Effector CD4-positive, alpha-beta T cell (primary cell): ENCODE results near the gene PIK3R5.
"Not testable (repeated sequence)": the region's sequence is repeated elsewhere in the genome, so short reads cannot be mapped to it uniquely, and the experiment has no call there.

Source experiments
- DNase-seq: peaks from one replicate; pipeline ENCODE4 v3.0.0-alpha.2; 2020

The PIK3R5 gene

GRCh38 chr17:8985054-8985701 lies 19.7 kb upstream of the PIK3R5 start:
- DNase-seq: no peak

- DNase-seq: not testable (repeated sequence)
Measured at GRCh38 chr17:8984225-8984624, 18.7 kb upstream of the PIK3R5 start.

- DNase-seq: no peak
Measured at GRCh38 chr17:8981443-8981842, 15.9 kb upstream of the PIK3R5 start.

GRCh38 chr17:8979715-8980114 lies 14.2 kb upstream of the PIK3R5 start:
- DNase-seq: no peak

- no peak for DNase-seq
Measured at GRCh38 chr17:8976638-8977037, 11.1 kb upstream of the PIK3R5 start.

- no peak for DNase-seq
Measured at GRCh38 chr17:8975091-8975725, 9.7 kb upstream of the PIK3R5 start.

GRCh38 chr17:8969901-8970300 lies 4.4 kb upstream of the PIK3R5 start:
- DNase-seq: no peak

GRCh38 chr17:8968503-8968902 lies 3.0 kb upstream of the PIK3R5 start:
- DNase-seq: no peak

GRCh38 chr17:8967861-8968260 lies 2.4 kb upstream of the PIK3R5 start:
- DNase-seq: no peak

- DNase-seq: no peak
Measured at GRCh38 chr17:8966926-8967325, 1.4 kb upstream of the PIK3R5 start.

GRCh38 chr17:8964801-8965393 lies 610 bp downstream of the PIK3R5 start:
- peak; percentile 34 for DNase-seq

GRCh38 chr17:8963647-8964258 lies 1.8 kb downstream of the PIK3R5 start:
- DNase-seq: no peak

GRCh38 chr17:8963014-8963413 lies 2.5 kb downstream of the PIK3R5 start:
- DNase-seq: no peak

GRCh38 chr17:8961829-8962228 lies 3.7 kb downstream of the PIK3R5 start:
- DNase-seq: no peak

- DNase-seq: no peak
Measured at GRCh38 chr17:8960325-8961140, 5.0 kb downstream of the PIK3R5 start.

GRCh38 chr17:8959312-8959918 lies 6.1 kb downstream of the PIK3R5 start:
- no peak for DNase-seq

GRCh38 chr17:8957721-8958120 lies 7.8 kb downstream of the PIK3R5 start:
- DNase-seq: no peak

GRCh38 chr17:8956465-8956902 lies 9.0 kb downstream of the PIK3R5 start:
- DNase-seq: no peak

GRCh38 chr17:8955021-8955959 lies 10.2 kb downstream of the PIK3R5 start:
- DNase-seq: no peak

GRCh38 chr17:8954339-8954738 lies 11.2 kb downstream of the PIK3R5 start:
- DNase-seq: peak; percentile 83

- DNase-seq: no peak
Measured at GRCh38 chr17:8953156-8953885, 12.2 kb downstream of the PIK3R5 start.
